ENCODE results near the gene RECQL5. TPM values are rescaled to one million over a fixed set of nuclear protein-coding genes. Genes with fewer than 3 reads are reported as not detected.
A peak's percentile ranks its signal among the peaks of the same experiment; 100 is the strongest.
"Not testable (repeated sequence)": the region's sequence is repeated elsewhere in the genome, so short reads cannot be mapped to it uniquely, and the experiment has no call there.

The RECQL5 gene
- total RNA-seq, 4 donors from 2014 or later = 26.3 to 85.0 (median 44.1) TPM

DNA sequence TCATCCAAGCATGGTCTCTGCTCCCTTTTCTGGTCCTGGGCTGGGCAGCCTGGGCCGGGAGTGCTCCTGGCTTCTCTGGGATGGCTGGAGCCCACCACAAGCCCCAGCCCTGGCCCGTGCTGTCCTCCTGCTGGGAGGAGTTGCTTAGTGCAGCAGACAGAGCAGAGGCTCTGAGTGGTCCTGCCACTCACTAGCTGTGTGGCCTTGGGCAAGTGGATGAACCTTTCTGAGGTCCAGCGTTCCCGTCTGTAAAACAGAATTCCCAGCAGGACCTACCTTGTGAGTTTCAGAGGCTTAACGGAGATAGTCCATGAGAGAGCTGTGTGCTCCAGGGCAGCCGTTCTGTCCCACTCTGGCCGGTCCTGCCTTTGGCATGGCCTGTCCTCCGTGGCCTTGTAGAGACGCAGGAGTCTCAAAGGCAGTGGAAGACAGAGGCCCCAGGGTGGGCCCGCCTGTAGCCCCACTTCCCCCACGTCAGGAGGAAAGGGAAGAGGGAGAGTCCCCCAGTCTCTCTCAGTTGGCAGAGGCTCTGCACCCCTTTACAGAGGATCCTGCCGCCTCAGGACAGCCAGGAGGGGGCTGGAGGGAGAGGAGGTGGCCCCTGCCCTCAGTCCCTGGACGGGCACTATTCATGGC, 71.6 kb downstream of the RECQL5 start:
- H3K27ac ChIP-seq = no peak overlapping the region
- H3K9me3 ChIP-seq = no peaks in the 10 kb centered on the region
- no peaks in the 10 kb centered on the region for H3K4me1 ChIP-seq
- DNase-seq = no peak
- no peak overlapping the region for H3K4me3 ChIP-seq
- no peaks in the 10 kb centered on the region for H3K27me3 ChIP-seq
- no peaks in the 10 kb centered on the region for H3K36me3 ChIP-seq
- TF ChIP-seq POLR2A (IDR thresholded peaks at IDR 0.05) = no peak
- TF ChIP-seq, protein P1, sequence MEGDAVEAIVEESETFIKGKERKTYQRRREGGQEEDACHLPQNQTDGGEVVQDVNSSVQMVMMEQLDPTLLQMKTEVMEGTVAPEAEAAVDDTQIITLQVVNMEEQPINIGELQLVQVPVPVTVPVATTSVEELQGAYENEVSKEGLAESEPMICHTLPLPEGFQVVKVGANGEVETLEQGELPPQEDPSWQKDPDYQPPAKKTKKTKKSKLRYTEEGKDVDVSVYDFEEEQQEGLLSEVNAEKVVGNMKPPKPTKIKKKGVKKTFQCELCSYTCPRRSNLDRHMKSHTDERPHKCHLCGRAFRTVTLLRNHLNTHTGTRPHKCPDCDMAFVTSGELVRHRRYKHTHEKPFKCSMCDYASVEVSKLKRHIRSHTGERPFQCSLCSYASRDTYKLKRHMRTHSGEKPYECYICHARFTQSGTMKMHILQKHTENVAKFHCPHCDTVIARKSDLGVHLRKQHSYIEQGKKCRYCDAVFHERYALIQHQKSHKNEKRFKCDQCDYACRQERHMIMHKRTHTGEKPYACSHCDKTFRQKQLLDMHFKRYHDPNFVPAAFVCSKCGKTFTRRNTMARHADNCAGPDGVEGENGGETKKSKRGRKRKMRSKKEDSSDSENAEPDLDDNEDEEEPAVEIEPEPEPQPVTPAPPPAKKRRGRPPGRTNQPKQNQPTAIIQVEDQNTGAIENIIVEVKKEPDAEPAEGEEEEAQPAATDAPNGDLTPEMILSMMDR (IDR thresholded peaks at IDR 0.05) = no peak

DNA sequence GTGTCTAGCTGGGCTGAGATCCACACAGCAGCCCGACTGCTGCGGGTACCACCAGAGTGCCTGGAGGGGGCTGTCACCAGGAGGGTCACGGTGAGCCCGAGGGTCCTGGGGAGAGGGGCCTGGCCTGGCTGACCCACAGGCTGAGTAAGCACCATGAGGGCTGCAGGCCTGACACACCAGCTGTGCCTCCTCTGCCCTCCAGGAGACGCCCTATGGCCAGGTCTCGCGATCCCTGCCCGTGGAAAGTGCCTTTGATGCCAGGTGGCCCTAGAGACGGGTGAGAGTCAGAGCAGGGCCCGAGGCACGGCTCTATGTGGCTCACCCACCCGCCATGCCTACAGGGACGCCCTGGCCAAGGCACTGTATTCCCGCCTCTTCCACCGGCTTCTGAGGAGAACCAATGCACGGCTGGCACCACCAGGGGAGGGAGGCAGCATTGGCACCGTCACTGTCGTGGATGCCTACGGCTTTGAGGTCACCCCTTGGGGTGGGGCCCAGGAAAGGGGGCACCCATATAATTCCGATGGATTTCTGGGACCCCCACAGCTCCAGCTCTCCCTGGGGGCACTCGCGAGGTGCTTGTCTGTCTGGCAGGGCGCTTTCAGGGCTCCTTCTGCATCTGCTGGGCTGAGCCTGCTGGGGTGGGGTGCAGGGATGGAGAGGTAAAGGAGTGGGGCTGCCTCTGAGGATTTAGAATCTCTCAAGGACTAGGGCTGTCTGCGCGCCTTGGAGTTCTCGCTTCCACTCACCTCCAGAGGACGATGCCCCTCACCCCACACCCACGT, 72.3 kb downstream of the RECQL5 start:
- DNase-seq = no peak
- Histone ChIP-seq H3K36me3 (no peaks in the 10 kb centered on the region), H3K27me3 (no peaks in the 10 kb centered on the region), H3K27ac (no peak overlapping the region), H3K9me3 (no peaks in the 10 kb centered on the region), H3K4me3 (no peak overlapping the region), H3K4me1 (peaks cover 0 to 6% (median 3%) of the 10 kb centered on the region in 4 donors)
- TF ChIP-seq, protein P1 (IDR thresholded peaks at IDR 0.05) = peak in 2 of 6 experiments; percentile 11 to 15
- no peak for TF ChIP-seq POLR2A (IDR thresholded peaks at IDR 0.05)

GRCh38 chr17:75593430-75593829, 73.5 kb downstream of the RECQL5 start:
- H3K4me1 ChIP-seq = peaks cover 0 to 12% (median 8%) of the 10 kb centered on the region in 4 donors
- not testable (repeated sequence) for H3K4me3 ChIP-seq, DNase-seq, H3K9me3 ChIP-seq, H3K36me3 ChIP-seq, H3K27ac ChIP-seq, H3K27me3 ChIP-seq

- H3K27me3 ChIP-seq = no peaks in the 10 kb centered on the region
- H3K4me3 ChIP-seq = no peak overlapping the region
- no peak for TF ChIP-seq POLR2A (IDR thresholded peaks at IDR 0.05)
- TF ChIP-seq, protein P1 (IDR thresholded peaks at IDR 0.05) = no peak
Measured at GRCh38 chr17:75592348-75593020, 74.5 kb downstream of the RECQL5 start.

DNA sequence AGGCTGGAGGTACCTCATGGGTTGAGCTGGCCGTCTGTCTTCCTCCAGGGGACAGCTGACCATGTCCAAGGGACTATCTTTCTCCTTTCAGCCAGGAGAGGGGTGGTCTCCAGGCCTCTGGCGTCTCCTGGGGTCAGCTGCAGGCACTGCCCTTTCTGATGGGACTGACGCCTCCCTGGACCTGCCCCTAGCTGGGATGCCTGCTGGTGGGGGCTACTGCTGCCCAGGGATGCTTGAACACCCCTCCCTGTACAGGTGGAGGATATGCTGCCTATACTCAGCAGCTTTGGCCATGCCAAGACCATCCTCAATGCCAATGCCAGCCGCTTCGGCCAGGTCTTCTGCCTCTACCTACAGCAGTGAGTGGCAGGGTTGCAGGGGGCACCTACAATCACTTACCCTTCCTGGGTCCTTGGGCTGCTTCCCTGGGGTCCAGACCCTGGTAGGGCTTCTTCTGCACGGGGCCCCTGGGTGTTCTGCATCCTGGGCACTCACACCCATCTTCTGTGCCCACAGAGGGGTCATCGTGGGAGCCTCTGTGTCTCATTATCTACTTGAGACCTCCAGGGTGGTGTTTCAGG, 75.1 kb downstream of the RECQL5 start:
- no peak for DNase-seq
- Histone ChIP-seq H3K27ac (no peak overlapping the region), H3K36me3 (no peaks in the 10 kb centered on the region), H3K4me1 (peaks cover 0 to 25% (median 13%) of the 10 kb centered on the region in 4 donors), H3K9me3 (no peaks in the 10 kb centered on the region), H3K4me3 (no peak overlapping the region), H3K27me3 (no peaks in the 10 kb centered on the region)
- TF ChIP-seq, protein P1 (IDR thresholded peaks at IDR 0.05) = no peak
- no peak for TF ChIP-seq POLR2A (IDR thresholded peaks at IDR 0.05)

More at GRCh38 chr17:75592348-75593020, 74.5 kb downstream of the RECQL5 start:
- Histone ChIP-seq H3K4me1 (peaks cover 0 to 20% (median 12%) of the 10 kb centered on the region in 4 donors), H3K36me3 (no peaks in the 10 kb centered on the region), H3K9me3 (no peaks in the 10 kb centered on the region), H3K27ac (no peak overlapping the region)
- no peak for DNase-seq
